ENCODE results near the gene PDE6B.

PDE6B gene

GRCh38 chr4:601612-602558, 23.5 kb upstream of the PDE6B start:
- no peak for DNase-seq

- DNase-seq, result no peak
Observed at GRCh38 chr4:602559-602942, 22.8 kb upstream of the PDE6B start.

- DNase-seq, result no peak
Observed at GRCh38 chr4:604131-604530, 21.2 kb upstream of the PDE6B start.

- DNase-seq, result no peak
Observed at GRCh38 chr4:605702-606425, 19.5 kb upstream of the PDE6B start.

GRCh38 chr4:608236-608635, 17.1 kb upstream of the PDE6B start:
- no peak for DNase-seq

GRCh38 chr4:609400-610050, 15.8 kb upstream of the PDE6B start:
- no peak for DNase-seq

GRCh38 chr4:610411-611261, 14.7 kb upstream of the PDE6B start:
- DNase-seq, result no peak

GRCh38 chr4:612052-612748, 13.2 kb upstream of the PDE6B start:
- DNase-seq, result no peak

GRCh38 chr4:612749-613125, 12.6 kb upstream of the PDE6B start:
- DNase-seq, result no peak

GRCh38 chr4:613126-613525, 12.2 kb upstream of the PDE6B start:
- no peak for DNase-seq

GRCh38 chr4:616091-616490, 9.3 kb upstream of the PDE6B start:
- DNase-seq, result no peak

GRCh38 chr4:616911-617643, 8.3 kb upstream of the PDE6B start:
- DNase-seq, result no peak

GRCh38 chr4:617644-618641, 7.4 kb upstream of the PDE6B start:
- DNase-seq, result no peak

GRCh38 chr4:620201-620600, 5.2 kb upstream of the PDE6B start:
- DNase-seq, result no peak

- no peak for DNase-seq
Observed at GRCh38 chr4:620851-621261, 4.5 kb upstream of the PDE6B start.

GRCh38 chr4:621296-622070, 3.9 kb upstream of the PDE6B start:
- no peak for DNase-seq

- no peak for DNase-seq
Observed at GRCh38 chr4:622071-622995, 3.0 kb upstream of the PDE6B start.

Data from fibroblast of upper back skin (primary cell).